Head of caudate nucleus (tissue), 42 donors: Measurements from ENCODE around the gene TRMT44.
"Not testable (repeated sequence)": the region's sequence is repeated elsewhere in the genome, so short reads cannot be mapped to it uniquely, and the experiment has no call there.

Experiments used
- DNase-seq, 42 donors: peaks; one replicate each; pipeline versions ENCODE4 v3.0.0 to v3.0.0-alpha.2; 2020 to 2021; ENCODE audit warnings: mixed read lengths in 7 of 42
- intact Hi-C: fragments of 100-400 bp; cut with DNase I; formaldehyde crosslinking; loops from one replicate; pipeline ENCODE4 v1.15.0; 2022

The TRMT44 gene

DNA sequence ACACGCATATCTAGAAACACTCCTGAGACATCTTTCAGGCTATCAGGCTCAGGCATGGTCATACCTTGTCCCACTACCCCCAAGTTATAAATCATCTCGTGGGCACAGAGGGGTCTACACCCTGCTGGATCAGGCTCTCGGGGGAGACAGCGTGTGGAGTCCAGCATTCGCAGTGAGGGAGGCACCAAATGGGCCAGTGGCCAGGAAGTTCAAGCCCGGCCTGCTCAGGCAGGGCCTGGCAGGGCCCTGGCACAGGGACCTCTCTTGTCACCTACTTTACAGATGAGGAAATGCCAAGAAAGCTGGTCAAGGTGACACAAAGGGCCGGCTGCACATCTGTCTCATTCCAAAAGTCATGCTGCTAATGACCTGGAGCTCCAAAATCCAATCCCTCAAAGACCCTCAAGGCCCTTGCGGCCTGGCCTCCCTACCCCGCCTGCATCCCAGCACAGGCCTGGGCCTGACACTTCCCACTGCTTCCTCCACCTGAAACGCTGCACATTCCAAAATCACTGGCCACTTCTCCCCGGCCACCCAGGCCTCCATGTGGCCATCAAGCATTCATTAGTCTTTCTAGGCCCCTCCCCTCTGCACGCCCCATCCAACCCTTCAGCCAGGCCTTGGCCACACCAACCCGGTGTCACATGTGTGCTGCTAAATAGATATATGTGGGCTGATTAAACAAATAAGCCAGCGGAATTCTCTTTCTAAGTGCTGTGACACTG lies 35.6 kb upstream of the TRMT44 start:
- intact Hi-C loops = no loop called here
- no peak for DNase-seq

- DNase-seq = no peak
- intact Hi-C loops = no loop called here
Observed at GRCh38 chr4:8405516-8405875, 35.1 kb upstream of the TRMT44 start.

DNA sequence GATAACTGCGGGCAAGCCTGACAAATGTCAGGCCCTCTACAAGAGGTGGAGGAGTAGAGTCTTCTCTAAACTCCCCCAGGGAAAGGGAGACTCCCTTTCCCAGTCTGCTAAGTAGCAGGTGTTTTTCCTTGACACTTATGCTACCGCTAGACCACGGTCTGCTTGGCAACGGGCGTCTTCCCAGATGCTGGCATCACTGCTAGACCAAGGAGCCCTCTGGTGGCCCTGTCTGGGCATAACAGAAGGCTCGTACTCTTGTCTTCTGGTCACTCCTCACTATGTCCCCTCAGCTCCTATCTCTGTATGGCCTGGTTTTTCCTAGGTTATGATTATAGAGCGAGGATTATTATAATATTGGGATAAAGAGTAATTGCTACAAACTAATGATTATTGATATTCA lies 33.7 kb upstream of the TRMT44 start:
- DNase-seq = peak in 41 of 42 donors; percentile 51 to 86 (median 72)
- intact Hi-C loops = not testable (repeated sequence)

DNA sequence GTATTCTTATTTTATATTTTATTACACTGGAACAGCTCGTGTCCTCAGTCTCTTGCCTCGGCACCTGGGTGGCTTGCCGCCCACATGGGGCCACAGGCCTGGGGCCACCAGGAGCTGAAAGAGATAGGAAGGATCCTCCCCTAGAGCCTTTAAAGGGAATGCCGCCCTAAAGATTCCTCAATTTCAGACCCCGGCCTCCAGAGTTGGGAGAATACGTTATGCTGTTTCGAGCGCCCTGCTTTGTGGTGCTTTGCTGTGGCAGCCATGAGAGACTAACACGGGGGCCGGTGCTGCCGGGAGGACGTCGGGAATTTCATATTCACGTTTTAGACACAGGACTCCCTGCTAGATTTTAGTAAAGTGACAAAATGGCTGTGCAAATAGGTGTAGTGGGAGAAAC lies 33.3 kb upstream of the TRMT44 start:
- DNase-seq = no peak
- intact Hi-C loops = no loop called here

- DNase-seq = no peak
- intact Hi-C loops = no loop called here
Observed at GRCh38 chr4:8407756-8408155, 32.8 kb upstream of the TRMT44 start.

GRCh38 chr4:8409264-8410065 lies 31.1 kb upstream of the TRMT44 start:
- intact Hi-C loops = no loop called here
- peak in 3 of 42 donors; percentile 17 to 26 (median 19) for DNase-seq

DNA sequence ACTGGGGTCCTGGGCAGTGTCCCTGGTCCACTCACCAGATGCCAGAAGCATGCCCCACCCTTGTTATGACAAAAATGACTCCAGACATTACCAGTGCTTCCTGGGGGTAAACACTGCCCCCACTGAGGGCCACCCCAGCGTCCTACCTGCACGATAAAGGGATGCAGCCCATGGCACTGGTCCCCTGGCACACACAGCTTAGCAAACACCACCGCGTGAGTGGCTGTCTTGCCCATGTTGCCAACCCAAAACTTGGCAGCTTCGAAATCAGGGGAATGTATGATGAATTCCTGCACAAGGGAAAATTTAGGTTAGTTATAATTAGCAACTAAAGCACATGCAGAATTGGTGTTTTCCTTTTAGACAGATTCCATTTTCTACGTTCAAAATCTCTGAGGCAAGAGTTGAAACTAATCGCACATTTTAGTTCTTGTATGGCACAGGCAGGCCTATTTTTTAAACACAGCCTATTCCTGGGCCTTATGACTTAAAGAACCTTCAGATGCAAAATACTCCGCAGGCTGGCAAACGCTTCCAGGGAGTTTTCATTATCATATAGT lies 30.4 kb upstream of the TRMT44 start:
- intact Hi-C loops = no loop called here
- DNase-seq = peak in 3 of 42 donors; percentile 33 to 56 (median 39)

GRCh38 chr4:8410641-8411271 lies 29.8 kb upstream of the TRMT44 start:
- intact Hi-C loops = no loop called here

GRCh38 chr4:8411351-8412180 lies 29.0 kb upstream of the TRMT44 start:
- DNase-seq = no peak
- intact Hi-C loops = no loop called here

More at GRCh38 chr4:8410641-8411271, 29.8 kb upstream of the TRMT44 start:
- DNase-seq = peak in 15 of 42 donors; percentile 21 to 63 (median 41)

DNA sequence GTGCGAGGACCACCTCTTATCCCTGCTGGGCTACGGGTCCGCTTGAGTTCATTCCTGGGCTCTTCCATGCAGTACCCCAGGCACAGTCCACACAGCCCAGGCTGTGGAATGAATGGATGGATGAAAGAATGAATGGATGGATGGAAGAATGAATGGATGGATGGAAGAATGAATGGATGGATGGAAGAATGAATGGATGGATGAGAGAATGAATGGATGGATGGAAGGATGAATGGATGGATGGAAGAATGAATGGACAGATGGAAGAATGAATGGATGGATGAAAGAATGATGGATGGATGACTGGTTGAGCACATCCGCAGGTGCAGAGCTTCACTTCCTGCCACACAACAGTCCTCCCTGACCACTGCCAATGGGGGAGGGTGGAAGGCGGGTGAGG lies 28.3 kb upstream of the TRMT44 start:
- intact Hi-C loops = no loop called here

GRCh38 chr4:8414377-8414776 lies 26.2 kb upstream of the TRMT44 start:
- intact Hi-C loops = no loop called here
- DNase-seq = no peak

More for the DNA sequence above, 28.3 kb upstream of the TRMT44 start:
- no peak for DNase-seq

GRCh38 chr4:8417071-8417614 lies 23.4 kb upstream of the TRMT44 start:
- DNase-seq = no peak
- intact Hi-C loops = no loop called here

DNA sequence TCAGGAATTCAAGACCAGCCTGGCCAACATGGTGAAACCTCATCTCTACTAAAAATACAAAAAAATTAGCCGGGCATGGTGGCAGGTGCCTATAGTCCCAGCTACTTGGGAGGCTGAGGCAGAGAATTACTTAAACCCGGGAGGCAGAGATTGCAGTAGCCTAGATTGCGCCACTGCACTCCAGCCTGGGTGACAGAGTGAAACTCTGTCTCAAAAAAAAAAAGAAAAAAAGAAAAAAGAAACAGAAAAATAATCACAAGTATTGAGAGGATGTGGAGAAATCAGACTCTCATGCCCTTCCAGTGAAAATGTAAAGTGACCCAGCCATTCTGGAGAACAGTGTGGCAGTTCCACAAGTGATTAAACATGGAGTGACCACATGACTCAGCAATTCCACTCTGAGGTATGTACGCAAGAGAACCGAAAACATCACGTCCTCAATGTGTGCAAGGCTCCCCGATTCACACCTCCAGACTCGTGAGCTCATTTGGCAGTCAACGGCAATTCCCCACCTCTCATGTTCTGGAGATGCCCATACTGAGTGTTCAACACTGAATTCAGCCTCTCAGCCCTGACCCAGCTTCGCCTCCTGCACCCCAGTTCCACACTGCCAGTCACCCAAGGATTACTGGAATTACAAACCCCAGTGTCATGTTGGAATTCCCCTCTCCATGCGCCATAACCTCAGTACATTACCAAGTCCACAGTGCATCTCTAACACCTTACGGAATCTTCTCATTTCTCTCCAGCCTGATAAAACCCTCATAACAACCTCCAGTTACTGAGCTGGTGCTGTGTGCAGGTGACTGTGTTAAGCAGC lies 21.1 kb upstream of the TRMT44 start:
- DNase-seq = no peak
- intact Hi-C loops = no loop called here

DNA sequence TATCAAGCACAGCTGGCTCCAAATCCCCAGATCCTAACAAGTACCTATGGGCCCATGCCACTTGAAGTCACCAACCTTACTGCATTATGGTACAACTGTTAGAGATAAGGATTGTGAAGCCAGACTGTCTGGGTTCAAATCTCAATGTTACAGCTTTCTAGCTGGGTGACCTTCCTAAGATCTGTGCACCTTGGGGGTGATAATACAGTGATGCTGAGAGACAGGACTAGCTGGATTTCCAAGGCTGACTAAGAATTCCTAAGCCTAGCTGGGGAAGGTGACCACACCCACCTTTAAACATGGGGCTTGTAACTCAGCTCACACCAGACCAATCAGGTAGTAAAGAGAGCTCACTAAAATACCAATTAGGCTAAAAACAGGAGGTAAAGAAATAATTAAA lies 20.4 kb upstream of the TRMT44 start:
- DNase-seq, intact Hi-C loops: not testable (repeated sequence)

- intact Hi-C loops = no loop called here
- DNase-seq = no peak
Observed at GRCh38 chr4:8422327-8422726, 18.2 kb upstream of the TRMT44 start.

GRCh38 chr4:8422786-8423185 lies 17.8 kb upstream of the TRMT44 start:
- intact Hi-C loops = no loop called here
- DNase-seq = no peak

DNA sequence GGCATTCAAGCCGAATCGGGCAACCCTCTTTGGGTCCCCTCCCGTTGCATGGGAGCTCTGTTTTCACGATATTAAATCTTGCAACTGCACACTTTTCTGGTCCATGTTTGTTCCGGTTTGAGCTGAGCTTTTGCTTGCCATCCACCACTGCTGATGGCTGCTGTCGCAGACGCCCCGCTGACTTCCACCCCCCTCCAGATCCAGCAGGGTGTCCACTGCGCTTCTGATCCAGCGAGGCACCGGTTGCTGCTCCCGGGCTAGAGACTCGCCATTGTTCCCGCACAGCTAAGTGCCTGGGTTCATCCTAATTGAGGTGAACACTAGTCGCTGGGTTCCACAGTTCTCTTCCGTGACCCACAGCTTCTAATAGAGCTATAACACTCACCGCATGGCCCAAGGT lies 13.3 kb upstream of the TRMT44 start:
- no peak for DNase-seq
- intact Hi-C loops = loop anchor here (2.0 kb wide), 1 partner anchor 14 kb away; the partner anchor contains the start of genes ACOX3 and TRMT44
